HEK293 (cell line): ENCODE results near the gene SLFN11.
"Not testable (repeated sequence)": the region's sequence is repeated elsewhere in the genome, so short reads cannot be mapped to it uniquely, and the experiment has no call there.

Experiments
- CTCF ChIA-PET: fragments of 350-600 bp; formaldehyde crosslinking; extraction: SDS; loops from one replicate; lab custom pipeline; 2021; ENCODE audit warnings: antibody characterized with exemption; lab: Yijun Ruan, JAX
- POLR2A ChIA-PET: fragments of 300-600 bp; formaldehyde crosslinking; extraction: SDS; loops from one replicate; lab custom pipeline; 2020; ENCODE audit warnings: antibody characterized with exemption, inconsistent platforms; lab: Yijun Ruan, JAX
- H3K27ac ChIP-seq: fragments of 200-500 bp; sonication (Bioruptor generic); 2 replicates; pipeline ENCODE4 v1.5.1; 2014; ENCODE audit warnings: low read depth, low read length, control low read depth, inconsistent platforms; ENCODE audit errors: extremely low read depth
- H3K36me3 ChIP-seq, 2 experiments: fragments of 200-500 bp in 1 of 2; sonication (Bioruptor generic) in 1 of 2; 1 replicate in 1 of 2; 2 replicates in 1 of 2; pipeline ENCODE4 v1.5.1; 2014 to 2017; ENCODE audit warnings: inconsistent platforms in 2 of 2, low read length in 2 of 2; ENCODE audit not compliant: control insufficient read depth in 2 of 2, insufficient read depth in 1 of 2
- H3K4me1 ChIP-seq: fragments of 200-500 bp; sonication (Bioruptor generic); 2 replicates; pipeline ENCODE4 v1.5.1; 2014; ENCODE audit warnings: mild to moderate bottlenecking, low read length, inconsistent platforms; ENCODE audit not compliant: control insufficient read depth, insufficient read depth
- H3K4me3 ChIP-seq: 2 replicates; pipeline ENCODE4 v1.5.1; 2011; ENCODE audit warnings: low read depth, mild to moderate bottlenecking, control low read depth, low read length, moderate library complexity
- H3K9me3 ChIP-seq: fragments of 200-500 bp; sonication (Bioruptor generic); 2 replicates; pipeline ENCODE4 v1.5.1; 2014; ENCODE audit warnings: low read depth, low read length, inconsistent platforms; ENCODE audit not compliant: control insufficient read depth, insufficient read depth
- KLF7 ChIP-seq: fragments of 450-650 bp; formaldehyde crosslinking; IDR thresholded peaks from 2 replicates; pipeline ENCODE4 v1.5.1; 2016; ENCODE audit warnings: missing biosample characterization, missing genetic modification characterization, borderline replicate concordance
- KLF8 ChIP-seq: fragments of 450-650 bp; formaldehyde crosslinking; IDR thresholded peaks from 2 replicates; pipeline ENCODE4 v1.5.1; 2016; ENCODE audit warnings: missing biosample characterization, missing genetic modification characterization
- ZBTB8A ChIP-seq: fragments of 450-650 bp; formaldehyde crosslinking; IDR thresholded peaks from 2 replicates; pipeline ENCODE4 v1.5.1; 2016; ENCODE audit warnings: missing biosample characterization, missing genetic modification characterization
- ZFP3 ChIP-seq: fragments of 450-650 bp; formaldehyde crosslinking; IDR thresholded peaks from 2 replicates; pipeline ENCODE4 v1.5.1; 2016; ENCODE audit warnings: low read depth, missing biosample characterization, missing genetic modification characterization
- ZNF133 ChIP-seq: fragments of 450-650 bp; formaldehyde crosslinking; IDR thresholded peaks from 2 replicates; pipeline ENCODE4 v1.5.1; 2016; ENCODE audit warnings: missing biosample characterization, missing genetic modification characterization
- ZNF140 ChIP-seq: fragments of 450-650 bp; formaldehyde crosslinking; IDR thresholded peaks from 2 replicates; pipeline ENCODE4 v1.5.1; 2016; ENCODE audit warnings: missing biosample characterization, missing genetic modification characterization
- ZNF157 ChIP-seq: fragments of 450-650 bp; formaldehyde crosslinking; IDR thresholded peaks from 2 replicates; pipeline ENCODE4 v1.5.1; 2016; ENCODE audit warnings: missing biosample characterization, missing genetic modification characterization
- ZNF223 ChIP-seq: fragments of 450-650 bp; formaldehyde crosslinking; IDR thresholded peaks from 2 replicates; pipeline ENCODE4 v1.5.1; 2016; ENCODE audit warnings: missing biosample characterization, missing genetic modification characterization
- ZNF266 ChIP-seq: fragments of 450-650 bp; formaldehyde crosslinking; IDR thresholded peaks from 2 replicates; pipeline ENCODE4 v1.5.1; 2016; ENCODE audit warnings: missing biosample characterization, missing genetic modification characterization, low read depth
- ZNF292 ChIP-seq: fragments of 450-650 bp; formaldehyde crosslinking; IDR thresholded peaks from 2 replicates; pipeline ENCODE4 v1.5.1; 2016; ENCODE audit warnings: low read depth, missing biosample characterization, missing genetic modification characterization, borderline replicate concordance
- ZNF341 ChIP-seq: fragments of 450-650 bp; formaldehyde crosslinking; IDR thresholded peaks from 2 replicates; pipeline ENCODE4; 2016; ENCODE audit warnings: low read depth, missing biosample characterization, missing genetic modification characterization
- ZNF354C ChIP-seq: fragments of 450-650 bp; formaldehyde crosslinking; IDR thresholded peaks from 2 replicates; pipeline ENCODE4 v1.5.1; 2016; ENCODE audit warnings: missing biosample characterization, missing genetic modification characterization, low read depth, borderline replicate concordance
- ZNF394 ChIP-seq: fragments of 450-650 bp; formaldehyde crosslinking; IDR thresholded peaks from 2 replicates; pipeline ENCODE4 v1.5.1; 2016; ENCODE audit warnings: missing biosample characterization, missing genetic modification characterization, mild to moderate bottlenecking, moderate library complexity, borderline replicate concordance
- ZNF404 ChIP-seq: fragments of 450-650 bp; formaldehyde crosslinking; IDR thresholded peaks from 2 replicates; pipeline ENCODE4 v1.5.1; 2017; ENCODE audit warnings: missing biosample characterization, missing genetic modification characterization
- ZNF560 ChIP-seq: fragments of 450-650 bp; formaldehyde crosslinking; IDR thresholded peaks from 2 replicates; pipeline ENCODE4 v1.5.1; 2017; ENCODE audit warnings: missing biosample characterization, missing genetic modification characterization, borderline replicate concordance
- ZNF561 ChIP-seq: fragments of 450-650 bp; IDR thresholded peaks from 2 replicates; pipeline ENCODE4 v1.5.1; 2018; ENCODE audit warnings: missing biosample characterization, missing genetic modification characterization, borderline replicate concordance
- ZNF629 ChIP-seq: fragments of 450-650 bp; formaldehyde crosslinking; IDR thresholded peaks from 2 replicates; pipeline ENCODE4 v1.5.1; 2017; ENCODE audit warnings: missing biosample characterization, missing genetic modification characterization
- ZNF654 ChIP-seq: fragments of 450-650 bp; formaldehyde crosslinking; IDR thresholded peaks from 2 replicates; pipeline ENCODE4 v1.5.1; 2016; ENCODE audit warnings: low read depth, missing biosample characterization, missing genetic modification characterization
- ZNF791 ChIP-seq: fragments of 450-650 bp; formaldehyde crosslinking; IDR thresholded peaks from 2 replicates; pipeline ENCODE4 v1.5.1; 2016; ENCODE audit warnings: missing biosample characterization, missing genetic modification characterization
- ZNF837 ChIP-seq: fragments of 450-650 bp; formaldehyde crosslinking; IDR thresholded peaks from 2 replicates; pipeline ENCODE4 v1.5.1; 2016; ENCODE audit warnings: missing biosample characterization, missing genetic modification characterization
- TF ChIP-seq, protein P1 (sequence below): fragments of 450-650 bp; formaldehyde crosslinking; conservative IDR thresholded peaks from 2 replicates; pipeline ENCODE4 v1.5.1; 2016; ENCODE audit warnings: low read depth, missing biosample characterization, missing genetic modification characterization
- TF ChIP-seq, protein P2 (sequence below): fragments of 450-650 bp; formaldehyde crosslinking; IDR thresholded peaks from 2 replicates; pipeline ENCODE4 v1.5.1; 2016; ENCODE audit warnings: missing biosample characterization, missing genetic modification characterization
- TF ChIP-seq, protein P3 (sequence below): fragments of 450-650 bp; formaldehyde crosslinking; IDR thresholded peaks from 2 replicates; pipeline ENCODE4 v1.5.1; 2016; ENCODE audit warnings: missing biosample characterization, missing genetic modification characterization, low read depth
- TF ChIP-seq, protein P4 (sequence below): fragments of 450-650 bp; formaldehyde crosslinking; optimal IDR thresholded peaks from 2 replicates; pipeline ENCODE3; 2016; ENCODE audit warnings: missing biosample characterization, mild to moderate bottlenecking, missing genetic modification characterization

Gene SLFN11

DNA sequence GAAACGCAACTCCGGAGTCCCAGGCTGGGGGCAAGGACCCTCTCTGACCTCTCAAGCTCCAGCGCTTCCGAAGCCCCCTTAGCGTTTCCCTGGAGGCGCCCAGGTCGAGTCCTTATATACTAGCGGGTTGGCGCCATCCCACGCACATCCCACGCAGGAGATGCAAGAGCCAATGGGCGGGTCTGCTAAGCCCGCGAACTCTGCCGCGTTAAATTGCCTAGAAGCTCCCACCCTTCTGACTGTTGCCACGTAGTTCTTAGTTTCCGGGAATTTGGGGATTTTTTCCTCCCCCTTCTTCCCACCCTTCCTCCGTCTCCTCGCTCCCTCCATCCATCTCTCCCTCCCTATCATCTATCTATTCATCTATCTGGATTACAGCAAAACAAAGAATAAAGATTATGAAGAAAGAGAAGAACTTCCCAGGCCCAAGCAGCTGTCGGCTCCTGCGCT lies at the start of gene SLFN11 (continued):
- TF ChIP-seq ZNF561 (tag by site-specific recombination), result peak; percentile 91
- peak; percentile 44 for TF ChIP-seq ZNF341 (tag by site-specific recombination)
- TF ChIP-seq, protein P1, sequence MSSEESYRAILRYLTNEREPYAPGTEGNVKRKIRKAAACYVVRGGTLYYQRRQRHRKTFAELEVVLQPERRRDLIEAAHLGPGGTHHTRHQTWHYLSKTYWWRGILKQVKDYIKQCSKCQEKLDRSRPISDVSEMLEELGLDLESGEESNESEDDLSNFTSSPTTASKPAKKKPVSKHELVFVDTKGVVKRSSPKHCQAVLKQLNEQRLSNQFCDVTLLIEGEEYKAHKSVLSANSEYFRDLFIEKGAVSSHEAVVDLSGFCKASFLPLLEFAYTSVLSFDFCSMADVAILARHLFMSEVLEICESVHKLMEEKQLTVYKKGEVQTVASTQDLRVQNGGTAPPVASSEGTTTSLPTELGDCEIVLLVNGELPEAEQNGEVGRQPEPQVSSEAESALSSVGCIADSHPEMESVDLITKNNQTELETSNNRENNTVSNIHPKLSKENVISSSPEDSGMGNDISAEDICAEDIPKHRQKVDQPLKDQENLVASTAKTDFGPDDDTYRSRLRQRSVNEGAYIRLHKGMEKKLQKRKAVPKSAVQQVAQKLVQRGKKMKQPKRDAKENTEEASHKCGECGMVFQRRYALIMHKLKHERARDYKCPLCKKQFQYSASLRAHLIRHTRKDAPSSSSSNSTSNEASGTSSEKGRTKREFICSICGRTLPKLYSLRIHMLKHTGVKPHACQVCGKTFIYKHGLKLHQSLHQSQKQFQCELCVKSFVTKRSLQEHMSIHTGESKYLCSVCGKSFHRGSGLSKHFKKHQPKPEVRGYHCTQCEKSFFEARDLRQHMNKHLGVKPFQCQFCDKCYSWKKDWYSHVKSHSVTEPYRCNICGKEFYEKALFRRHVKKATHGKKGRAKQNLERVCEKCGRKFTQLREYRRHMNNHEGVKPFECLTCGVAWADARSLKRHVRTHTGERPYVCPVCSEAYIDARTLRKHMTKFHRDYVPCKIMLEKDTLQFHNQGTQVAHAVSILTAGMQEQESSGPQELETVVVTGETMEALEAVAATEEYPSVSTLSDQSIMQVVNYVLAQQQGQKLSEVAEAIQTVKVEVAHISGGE, result peak; percentile 56
- no peak for TF ChIP-seq ZNF133
- TF ChIP-seq, protein P2, sequence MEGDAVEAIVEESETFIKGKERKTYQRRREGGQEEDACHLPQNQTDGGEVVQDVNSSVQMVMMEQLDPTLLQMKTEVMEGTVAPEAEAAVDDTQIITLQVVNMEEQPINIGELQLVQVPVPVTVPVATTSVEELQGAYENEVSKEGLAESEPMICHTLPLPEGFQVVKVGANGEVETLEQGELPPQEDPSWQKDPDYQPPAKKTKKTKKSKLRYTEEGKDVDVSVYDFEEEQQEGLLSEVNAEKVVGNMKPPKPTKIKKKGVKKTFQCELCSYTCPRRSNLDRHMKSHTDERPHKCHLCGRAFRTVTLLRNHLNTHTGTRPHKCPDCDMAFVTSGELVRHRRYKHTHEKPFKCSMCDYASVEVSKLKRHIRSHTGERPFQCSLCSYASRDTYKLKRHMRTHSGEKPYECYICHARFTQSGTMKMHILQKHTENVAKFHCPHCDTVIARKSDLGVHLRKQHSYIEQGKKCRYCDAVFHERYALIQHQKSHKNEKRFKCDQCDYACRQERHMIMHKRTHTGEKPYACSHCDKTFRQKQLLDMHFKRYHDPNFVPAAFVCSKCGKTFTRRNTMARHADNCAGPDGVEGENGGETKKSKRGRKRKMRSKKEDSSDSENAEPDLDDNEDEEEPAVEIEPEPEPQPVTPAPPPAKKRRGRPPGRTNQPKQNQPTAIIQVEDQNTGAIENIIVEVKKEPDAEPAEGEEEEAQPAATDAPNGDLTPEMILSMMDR (tag by site-specific recombination), result no peak
- no peak for TF ChIP-seq ZNF140 (tag by site-specific recombination)
- TF ChIP-seq KLF8 (tag by site-specific recombination), result peak; percentile 81; the same call in 1 of the 2 replicates
- TF ChIP-seq, protein P3, sequence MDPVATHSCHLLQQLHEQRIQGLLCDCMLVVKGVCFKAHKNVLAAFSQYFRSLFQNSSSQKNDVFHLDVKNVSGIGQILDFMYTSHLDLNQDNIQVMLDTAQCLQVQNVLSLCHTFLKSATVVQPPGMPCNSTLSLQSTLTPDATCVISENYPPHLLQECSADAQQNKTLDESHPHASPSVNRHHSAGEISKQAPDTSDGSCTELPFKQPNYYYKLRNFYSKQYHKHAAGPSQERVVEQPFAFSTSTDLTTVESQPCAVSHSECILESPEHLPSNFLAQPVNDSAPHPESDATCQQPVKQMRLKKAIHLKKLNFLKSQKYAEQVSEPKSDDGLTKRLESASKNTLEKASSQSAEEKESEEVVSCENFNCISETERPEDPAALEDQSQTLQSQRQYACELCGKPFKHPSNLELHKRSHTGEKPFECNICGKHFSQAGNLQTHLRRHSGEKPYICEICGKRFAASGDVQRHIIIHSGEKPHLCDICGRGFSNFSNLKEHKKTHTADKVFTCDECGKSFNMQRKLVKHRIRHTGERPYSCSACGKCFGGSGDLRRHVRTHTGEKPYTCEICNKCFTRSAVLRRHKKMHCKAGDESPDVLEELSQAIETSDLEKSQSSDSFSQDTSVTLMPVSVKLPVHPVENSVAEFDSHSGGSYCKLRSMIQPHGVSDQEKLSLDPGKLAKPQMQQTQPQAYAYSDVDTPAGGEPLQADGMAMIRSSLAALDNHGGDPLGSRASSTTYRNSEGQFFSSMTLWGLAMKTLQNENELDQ (tag by site-specific recombination), result no peak
- TF ChIP-seq ZNF837 (tag by site-specific recombination), result no peak
- TF ChIP-seq, protein P4, sequence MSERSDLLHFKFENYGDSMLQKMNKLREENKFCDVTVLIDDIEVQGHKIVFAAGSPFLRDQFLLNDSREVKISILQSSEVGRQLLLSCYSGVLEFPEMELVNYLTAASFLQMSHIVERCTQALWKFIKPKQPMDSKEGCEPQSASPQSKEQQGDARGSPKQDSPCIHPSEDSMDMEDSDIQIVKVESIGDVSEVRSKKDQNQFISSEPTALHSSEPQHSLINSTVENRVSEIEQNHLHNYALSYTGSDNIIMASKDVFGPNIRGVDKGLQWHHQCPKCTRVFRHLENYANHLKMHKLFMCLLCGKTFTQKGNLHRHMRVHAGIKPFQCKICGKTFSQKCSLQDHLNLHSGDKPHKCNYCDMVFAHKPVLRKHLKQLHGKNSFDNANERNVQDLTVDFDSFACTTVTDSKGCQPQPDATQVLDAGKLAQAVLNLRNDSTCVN (tag by site-specific recombination), result peak; percentile 15
- TF ChIP-seq, all 188 proteins: peak for 51

DNA sequence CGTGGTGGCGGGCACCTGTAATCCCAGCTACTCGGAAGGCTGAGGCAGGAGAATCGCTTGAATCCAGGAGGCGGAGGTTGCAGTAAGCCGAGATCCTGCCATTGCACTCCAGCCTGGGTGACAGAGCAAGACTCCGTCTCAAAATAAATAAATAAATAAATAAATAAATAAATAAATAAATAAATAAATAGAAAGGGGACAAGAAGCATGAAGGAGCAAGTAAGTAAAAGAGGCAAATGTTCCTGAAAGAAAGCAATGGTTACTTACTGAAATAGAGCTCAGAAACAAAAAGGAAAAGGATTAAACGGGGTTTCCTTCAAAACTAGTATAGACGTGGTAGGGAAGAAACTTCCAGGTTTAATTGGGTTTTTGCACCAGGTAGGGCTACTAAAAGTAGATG lies 47.6 kb upstream of the SLFN11 start:
- H3K4me1 ChIP-seq, POLR2A ChIA-PET, H3K9me3 ChIP-seq, H3K36me3 ChIP-seq, CTCF ChIA-PET, H3K4me3 ChIP-seq, H3K27ac ChIP-seq: not testable (repeated sequence)
- TF ChIP-seq ZNF629 (tag by site-specific recombination) (peak; percentile 45; the same call in 1 of the 2 replicates), ZNF560 (tag by site-specific recombination) (peak; percentile 84; the same call in 1 of the 2 replicates), ZNF404 (tag by site-specific recombination) (peak; percentile 73; the same call in 1 of the 2 replicates), ZNF223 (peak; percentile 69; the same call in 1 of the 2 replicates), ZFP3 (tag by site-specific recombination) (peak; percentile 41; the same call in 1 of the 2 replicates), ZNF354C (tag by site-specific recombination) (0 out of 2 replicates have a peak, but pooled peaks have one; percentile 34), ZNF140 (tag by site-specific recombination) (peak; percentile 68; the same call in 1 of the 2 replicates), ZNF266 (tag by site-specific recombination) (peak; percentile 69), ZNF394 (tag by site-specific recombination) (peak; percentile 89), ZNF292 (tag by site-specific recombination) (peak; percentile 47; the same call in 1 of the 2 replicates), ZNF157 (tag by site-specific recombination) (0 out of 2 replicates have a peak, but pooled peaks have one; percentile 25), ZBTB8A (tag by site-specific recombination) (peak; percentile 68), ZNF791 (tag by site-specific recombination) (peak; percentile 48; the same call in 1 of the 2 replicates), KLF7 (tag by site-specific recombination) (peak; percentile 48; the same call in 1 of the 2 replicates), ZNF654 (tag by site-specific recombination) (peak; percentile 18; the same call in 1 of the 2 replicates)
- TF ChIP-seq, protein P1, result peak; percentile 83
